H1 (cell line): ENCODE data around the gene SMAD1. TPM values are rescaled to one million over a fixed set of nuclear protein-coding genes. Genes with fewer than 3 reads are reported as not detected.

Source experiments
- CREB1 ChIP-seq: IDR thresholded peaks from 2 replicates; pipeline ENCODE4 v1.6.1; 2012; ENCODE audit warnings: inconsistent platforms
- polyA plus RNA-seq, 7 experiments: library from polyadenylated mRNA; depleted of rRNA in 3 of 7; stranded (reverse) in 5 of 7; unstranded in 2 of 7; fragments of >200 nt in 5 of 7; fragments of 200-250 nt in 2 of 7; gene quantifications; 1 replicate in 5 of 7; 2 replicates in 1 of 7; 4 replicates in 1 of 7; pipeline versions ENCODE4 v1.2.1 to v1.2.3, GENCODE V29; 2011 to 2013; ENCODE audit warnings: missing spikeins in 2 of 7, mixed read lengths in 2 of 7
- total RNA-seq: library from RNA; stranded (reverse); fragmentation: NEBNext Ultra II Directional; extraction: Animal tissue kit (Norgen Biotek cat#: 25700); gene quantifications from 2 replicates; pipeline ENCODE4 v1.2.1, GENCODE V29; 2021

Gene SMAD1
- total and polyA plus RNA-seq, 2 of the 8 experiments (the other 6 are each of a cell fraction or from before 2014, with no cell fraction given): 22.6 to 25.3 TPM

- TF ChIP-seq CREB1: no peak
Observed at GRCh38 chr4:145523117-145523516, 41.5 kb downstream of the SMAD1 start (continued).
